PC-3 (cell line): ENCODE results near the gene BCL11B. TPM values are rescaled to one million over a fixed set of nuclear protein-coding genes. Genes with fewer than 3 reads are reported as not detected.

ENCODE experiments used
- ATAC-seq: fragments of 200-7000 bp; cut with Tn5 transposase; 2 replicates; pipeline ENCODE4 v1.9.1; 2020; ENCODE audit warnings: mild to moderate bottlenecking, moderate library complexity
- BruUV-seq: library from RNA; stranded (reverse); fragments of 400-500 nt; replicated peaks from 2 replicates; lab custom pipeline; 2021; lab: Mats Ljungman, UMichigan
- CTCF ChIA-PET: fragments of 300-600 bp; sonication (Branson Sonifier 250); formaldehyde crosslinking; loops from one replicate; lab custom pipeline; 2022; ENCODE audit warnings: antibody characterized with exemption; lab: Charles Lee
- POLR2A ChIA-PET: fragments of 300-600 bp; sonication (Branson Sonifier 250); formaldehyde crosslinking; loops from one replicate; lab custom pipeline; 2022; ENCODE audit warnings: antibody characterized with exemption; ENCODE audit not compliant: unreplicated experiment; lab: Charles Lee
- DNase-seq: peaks from one replicate; pipeline ENCODE4 v3.0.0-alpha.2; 2015
- H2AFZ ChIP-seq: fragments of 300-600 bp; sonication (generic); 2 replicates; pipeline ENCODE4 v1.6.0; 2016; ENCODE audit warnings: antibody characterized with exemption, low read length
- H3F3A ChIP-seq: fragments of 300-600 bp; sonication (generic); one replicate; pipeline ENCODE4 v1.6.0; 2017; ENCODE audit warnings: antibody characterized with exemption, low read length, control low read depth, mild to moderate bottlenecking; ENCODE audit not compliant: unreplicated experiment
- H3K27ac ChIP-seq: fragments of 300-600 bp; sonication (generic); 2 replicates; pipeline ENCODE4 v1.5.1; 2016; ENCODE audit warnings: mild to moderate bottlenecking, low read length
- H3K27me3 ChIP-seq: fragments of 300-600 bp; sonication (generic); 2 replicates; pipeline ENCODE4 v1.6.1; 2016; ENCODE audit warnings: low read length, mixed read lengths
- H3K36me3 ChIP-seq: fragments of 300-600 bp; sonication (generic); 2 replicates; pipeline ENCODE4 v1.6.1; 2016; ENCODE audit warnings: low read depth, mixed run types, low read length, mixed read lengths
- H3K4me1 ChIP-seq: fragments of 300-600 bp; sonication (generic); 2 replicates; pipeline ENCODE4 v1.5.1; 2016; ENCODE audit warnings: low read length; ENCODE audit not compliant: insufficient read depth
- H3K4me2 ChIP-seq: fragments of 300-600 bp; sonication (generic); 2 replicates; pipeline ENCODE4 v1.6.0; 2016; ENCODE audit warnings: low read length
- H3K4me3 ChIP-seq: fragments of 300-600 bp; sonication (generic); 2 replicates; pipeline ENCODE4 v1.5.1; 2016; ENCODE audit warnings: mild to moderate bottlenecking, low read length, mixed read lengths
- H3K79me2 ChIP-seq: fragments of 300-600 bp; sonication (generic); 2 replicates; pipeline ENCODE4 v1.6.1; 2017; ENCODE audit warnings: low read length, mixed read lengths
- H3K9ac ChIP-seq: fragments of 300-600 bp; sonication (generic); 2 replicates; pipeline ENCODE4 v1.6.0; 2016; ENCODE audit warnings: mild to moderate bottlenecking, low read length
- H3K9me2 ChIP-seq: fragments of 300-600 bp; sonication (generic); replicated peaks from 2 replicates; pipeline ENCODE4 v1.6.1; 2016; ENCODE audit warnings: mixed run types, low read length, mixed read lengths
- H3K9me3 ChIP-seq: fragments of 300-600 bp; sonication (generic); 2 replicates; pipeline ENCODE4 v1.6.1; 2016; ENCODE audit warnings: low read length, mixed read lengths
- H4K20me1 ChIP-seq: fragments of 300-600 bp; sonication (generic); 2 replicates; pipeline ENCODE4 v1.6.1; 2016; ENCODE audit warnings: low read length, mixed read lengths
- CTCF ChIP-seq: fragments of 300-600 bp; sonication (generic); conservative IDR thresholded peaks from 2 replicates; pipeline ENCODE4 v1.5.1; 2017; ENCODE audit warnings: antibody characterized with exemption, low read depth, mild to moderate bottlenecking, low read length
- EZH2 ChIP-seq: fragments of 300-600 bp; sonication (generic); IDR thresholded peaks from one replicate; pipeline ENCODE4 v1.6.1; 2017; ENCODE audit warnings: antibody characterized with exemption, mild to moderate bottlenecking, low read length; ENCODE audit not compliant: unreplicated experiment
- EZH2phosphoT487 ChIP-seq: fragments of 300-600 bp; sonication (generic); IDR thresholded peaks from 2 replicates; pipeline ENCODE4 v1.6.1; 2018; ENCODE audit warnings: mild to moderate bottlenecking, antibody characterized with exemption, low read length, borderline replicate concordance
- intact Hi-C: fragments of 100-400 bp; cut with micrococcal nuclease; formaldehyde crosslinking; loops from 2 replicates; pipeline ENCODE4 v1.9.0; 2023
- total RNA-seq: library from RNA; depleted of rRNA; stranded (reverse); fragments of >200 nt; gene quantifications from 2 replicates; pipeline ENCODE4 v1.2.3, GENCODE V29; 2014

Gene BCL11B
- total RNA-seq, 1 experiment from 2014 or later: 0.73 TPM

GRCh38 chr14:99129211-99129696 lies 142.7 kb downstream of the BCL11B start:
- Histone ChIP-seq H3K9me3 (no peaks in the 10 kb centered on the region), H3K4me2 (no peak overlapping the region), H3K9me2 (no peaks in the 10 kb centered on the region), H3K27ac (no peak overlapping the region), H3F3A (no peaks in the 10 kb centered on the region), H3K36me3 (no peaks in the 10 kb centered on the region), H4K20me1 (no peaks in the 10 kb centered on the region), H3K9ac (no peak overlapping the region), H3K4me3 (no peak overlapping the region), H3K4me1 (no peaks in the 10 kb centered on the region), H3K79me2 (no peaks in the 10 kb centered on the region), H3K27me3 (peaks cover 52% of the 10 kb centered on the region), H2AFZ (no peak overlapping the region)
- intact Hi-C loops: no loop called here
- POLR2A ChIA-PET: no interaction called here
- CTCF ChIA-PET: no interaction called here
- no peak for TF ChIP-seq CTCF
- ATAC-seq (no peak), DNase-seq (no peak)
- BruUV-seq: no TSS peak

- H3K79me2 ChIP-seq: no peaks in the 10 kb centered on the region
- no peak overlapping the region for H3K9ac ChIP-seq
- H3K9me2 ChIP-seq: no peaks in the 10 kb centered on the region
- no peaks in the 10 kb centered on the region for H4K20me1 ChIP-seq
- H3K9me3 ChIP-seq: no peaks in the 10 kb centered on the region
- no peaks in the 10 kb centered on the region for H3F3A ChIP-seq
- no peaks in the 10 kb centered on the region for H3K36me3 ChIP-seq
- no peaks in the 10 kb centered on the region for H3K4me1 ChIP-seq
- intact Hi-C loops: no loop called here
- TF ChIP-seq CTCF: no peak
- TF ChIP-seq EZH2phosphoT487: no peak
- no peak for TF ChIP-seq EZH2
- no peak overlapping the region for H2AFZ ChIP-seq
- no peak overlapping the region for H3K4me2 ChIP-seq
- BruUV-seq: no TSS peak
- CTCF ChIA-PET: no interaction called here
- peaks cover 44% of the 10 kb centered on the region for H3K27me3 ChIP-seq
- DNase-seq (no peak), ATAC-seq (no peak)
- no peak overlapping the region for H3K4me3 ChIP-seq
- no peak overlapping the region for H3K27ac ChIP-seq
- POLR2A ChIA-PET: no interaction called here
Measured at GRCh38 chr14:99128185-99128584, 143.8 kb downstream of the BCL11B start.

- Histone ChIP-seq H4K20me1 (no peaks in the 10 kb centered on the region), H3K4me3 (no peak overlapping the region), H2AFZ (no peak overlapping the region), H3F3A (no peaks in the 10 kb centered on the region), H3K27me3 (peaks cover 41% of the 10 kb centered on the region), H3K9me3 (no peaks in the 10 kb centered on the region), H3K4me1 (no peaks in the 10 kb centered on the region), H3K79me2 (no peaks in the 10 kb centered on the region), H3K9me2 (no peaks in the 10 kb centered on the region), H3K36me3 (no peaks in the 10 kb centered on the region), H3K9ac (no peak overlapping the region), H3K27ac (no peak overlapping the region), H3K4me2 (no peak overlapping the region)
- no TSS peak for BruUV-seq
- ATAC-seq (no peak), DNase-seq (peak; percentile 11)
- ChIA-PET CTCF (no interaction called here), POLR2A (no interaction called here)
- intact Hi-C loops: no loop called here
- TF ChIP-seq EZH2: no peak
- TF ChIP-seq EZH2phosphoT487: no peak
- no peak for TF ChIP-seq CTCF
Measured at GRCh38 chr14:99127651-99128167, 144.3 kb downstream of the BCL11B start.
